ENCODE measurements around the gene ZDHHC22. TPM values are rescaled to one million over a fixed set of nuclear protein-coding genes. Genes with fewer than 3 reads are reported as not detected.

The ZDHHC22 gene, protein sequence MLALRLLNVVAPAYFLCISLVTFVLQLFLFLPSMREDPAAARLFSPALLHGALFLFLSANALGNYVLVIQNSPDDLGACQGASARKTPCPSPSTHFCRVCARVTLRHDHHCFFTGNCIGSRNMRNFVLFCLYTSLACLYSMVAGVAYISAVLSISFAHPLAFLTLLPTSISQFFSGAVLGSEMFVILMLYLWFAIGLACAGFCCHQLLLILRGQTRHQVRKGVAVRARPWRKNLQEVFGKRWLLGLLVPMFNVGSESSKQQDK
- polyA plus RNA-seq = not detected

DNA sequence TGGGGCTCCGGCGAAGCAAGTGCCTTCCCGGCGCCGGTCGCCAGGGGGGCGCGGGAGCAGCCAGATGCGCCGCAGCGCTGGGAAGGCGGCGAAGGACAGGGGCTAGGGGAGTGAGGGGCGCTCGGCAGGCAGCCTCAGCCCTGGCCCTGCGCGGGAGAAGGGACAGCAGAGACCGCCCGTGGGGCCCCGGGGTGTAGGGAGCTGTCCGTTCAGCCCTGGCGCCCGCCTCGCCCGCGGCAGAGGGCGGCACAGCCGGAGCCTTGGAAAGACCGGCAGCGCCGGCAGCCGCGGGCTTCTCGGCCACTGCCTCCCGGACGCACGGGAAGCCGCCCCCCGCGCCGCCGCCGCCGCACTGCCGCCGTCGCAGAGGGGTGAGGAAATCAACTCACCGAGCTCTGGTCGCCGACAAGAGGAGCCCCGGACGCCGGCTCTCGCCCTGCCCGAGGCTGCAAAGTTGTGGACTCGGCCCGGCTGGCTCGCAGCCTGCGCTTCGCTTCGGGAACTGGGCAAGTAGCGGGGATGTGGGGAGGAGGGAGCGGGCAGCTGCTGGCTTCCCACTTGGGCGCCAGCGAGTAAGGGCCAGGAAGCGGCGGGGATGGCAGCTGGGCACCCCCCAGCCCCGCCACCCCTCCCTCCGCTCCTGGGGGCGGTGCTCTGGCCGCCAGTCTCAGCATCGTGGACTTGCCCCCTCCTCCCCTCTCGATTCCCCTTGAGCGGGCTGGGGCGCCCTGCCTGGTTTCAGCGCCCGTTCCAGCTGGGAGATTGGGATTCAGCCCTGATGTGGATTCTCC lies at the start of gene ZDHHC22:
TSS of gene ZDHHC22 (minus strand) at position 578 of the 791 bp plus-strand sequence. CDS start 2,053 bp downstream, outside the sequence.
- Mint-ChIP-seq H3K27ac (no peak within 1 kb of the TSS), H3K9me3 (no peaks in the 10 kb centered on the region), H3K27me3 (ENCODE audit: low read depth in 3 of 3) (peaks cover 10 to 40% (median 13%) of the 10 kb centered on the region in 3 donors), H3K36me3 (no peaks in the 10 kb centered on the region), H3K4me1 (peaks cover 6 to 7% of the 10 kb centered on the region in 2 donors), H3K4me3 (peak within 1 kb of the TSS in 2 of 5 donors; percentile 35 to 53)
- no peak for DNase-seq

DNA sequence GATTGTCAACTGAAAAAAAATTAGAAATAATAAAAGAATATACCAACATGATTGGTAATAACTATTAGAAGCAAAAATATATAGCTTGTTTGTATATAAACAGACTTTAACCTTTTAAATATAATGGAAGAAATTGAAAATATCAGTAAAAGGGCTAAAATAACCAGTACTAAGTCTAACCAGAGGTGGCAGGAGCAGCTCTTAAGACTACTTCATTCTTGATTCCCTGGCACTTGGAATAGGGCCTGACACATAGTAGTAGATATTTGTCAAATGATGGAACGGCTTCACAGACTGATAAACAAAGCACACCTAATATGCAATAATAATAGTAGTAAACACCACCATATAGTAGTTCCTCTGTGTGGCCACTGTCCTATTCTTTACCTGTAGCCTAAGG lies 49.4 kb upstream of the ZDHHC22 start:
- Mint-ChIP-seq H3K27me3 (ENCODE audit: low read depth in 3 of 3) (peaks cover 0 to 16% (median 2%) of the 10 kb centered on the region in 3 donors), H3K9me3 (no peaks in the 10 kb centered on the region), H3K36me3 (no peaks in the 10 kb centered on the region), H3K4me3 (no peak overlapping the region), H3K27ac (no peak overlapping the region), H3K4me1 (no peaks in the 10 kb centered on the region)
- no peak for DNase-seq

DNA sequence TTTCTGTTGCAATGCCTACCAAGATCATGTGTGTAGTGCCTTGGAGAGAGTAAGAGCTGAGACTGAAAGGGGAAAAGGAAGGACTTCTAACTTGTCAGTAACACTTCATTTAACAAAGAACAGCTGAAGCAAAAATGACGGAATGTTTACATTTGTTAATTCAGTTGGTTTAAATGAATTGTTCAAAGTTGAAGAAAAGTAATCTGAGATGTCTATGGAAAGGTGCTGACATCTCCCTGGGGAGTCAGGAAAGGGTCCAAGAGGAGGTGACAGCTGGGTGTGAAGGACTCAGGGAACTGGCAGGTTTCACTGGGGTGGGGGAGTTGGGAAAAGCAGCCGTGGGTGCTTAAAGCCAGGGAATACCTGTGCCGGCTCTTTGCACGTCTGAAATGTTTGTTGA lies 47.9 kb upstream of the ZDHHC22 start:
- DNase-seq = no peak
- Mint-ChIP-seq H3K4me3 (no peak overlapping the region), H3K36me3 (no peaks in the 10 kb centered on the region), H3K9me3 (no peaks in the 10 kb centered on the region), H3K4me1 (peaks cover 5% of the 10 kb centered on the region in 2 donors), H3K27me3 (ENCODE audit: low read depth in 3 of 3) (peaks cover 0 to 20% (median 2%) of the 10 kb centered on the region in 3 donors), H3K27ac (no peak overlapping the region)

DNA sequence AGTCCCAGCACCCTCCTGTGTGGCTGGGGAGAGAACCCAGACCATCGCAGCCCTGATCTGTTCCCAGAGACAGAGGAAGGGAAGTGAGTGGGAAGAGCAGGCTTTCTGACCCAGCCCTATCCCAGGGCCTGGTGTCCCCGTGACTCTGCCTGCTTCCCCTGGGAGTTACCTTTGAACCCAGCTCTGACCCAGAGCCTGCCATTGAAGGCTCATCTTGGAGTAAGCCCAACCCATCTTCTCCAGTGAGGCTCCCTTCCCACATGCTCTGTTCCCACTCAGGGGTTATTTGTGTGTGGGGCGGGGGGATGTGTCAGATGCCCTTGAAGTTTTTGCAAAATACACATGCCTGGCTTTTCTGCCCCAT lies 46.0 kb upstream of the ZDHHC22 start:
- H3K27ac Mint-ChIP-seq = no peak overlapping the region
- H3K4me1 Mint-ChIP-seq = peaks cover 12% of the 10 kb centered on the region in 2 donors
- H3K9me3 Mint-ChIP-seq = no peaks in the 10 kb centered on the region
- no peak for DNase-seq
- no peaks in the 10 kb centered on the region for H3K36me3 Mint-ChIP-seq
- no peak overlapping the region for H3K4me3 Mint-ChIP-seq
- H3K27me3 Mint-ChIP-seq (ENCODE audit: low read depth in 3 of 3) = peaks cover 1 to 21% (median 2%) of the 10 kb centered on the region in 3 donors

DNA sequence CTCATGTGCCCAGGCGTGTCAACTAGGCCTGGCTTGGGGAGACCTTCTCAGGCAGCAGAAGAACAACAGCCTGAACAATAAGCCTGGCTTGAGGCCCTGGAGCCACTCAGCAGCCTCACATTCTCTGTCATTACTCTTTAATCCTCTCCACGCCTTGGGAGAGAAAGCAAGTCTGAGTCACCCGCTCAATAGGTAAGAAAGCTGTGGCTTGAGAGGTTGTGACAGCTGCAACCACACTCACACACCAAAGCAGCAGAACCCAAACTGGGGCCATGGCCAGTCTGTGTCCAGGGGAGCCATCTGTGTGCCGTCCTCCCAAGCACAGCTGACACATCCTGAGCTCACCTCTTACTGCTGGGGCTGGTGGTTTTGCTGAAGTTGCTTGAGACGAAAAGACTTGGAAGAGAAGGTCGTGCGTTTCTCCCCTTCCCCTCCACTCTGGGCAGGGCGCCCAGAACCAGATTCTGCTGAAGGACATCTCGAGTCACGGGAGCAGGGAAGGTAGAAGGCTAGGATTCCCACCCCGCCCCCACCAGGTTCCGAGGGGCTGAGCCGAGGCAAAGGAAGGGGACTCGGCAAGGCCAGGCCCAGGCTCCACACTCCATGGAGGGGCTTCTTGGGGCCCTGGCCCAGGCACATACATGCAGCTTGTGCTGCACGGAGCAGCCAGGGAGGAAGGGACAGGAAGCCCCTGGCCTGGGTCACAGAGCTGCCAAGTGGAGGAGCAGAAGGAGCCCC lies 45.5 kb upstream of the ZDHHC22 start:
- peaks cover 16% of the 10 kb centered on the region in 2 donors for H3K4me1 Mint-ChIP-seq
- H3K9me3 Mint-ChIP-seq = no peaks in the 10 kb centered on the region
- no peak overlapping the region for H3K27ac Mint-ChIP-seq
- no peak for DNase-seq
- no peak overlapping the region for H3K4me3 Mint-ChIP-seq
- H3K36me3 Mint-ChIP-seq = no peaks in the 10 kb centered on the region
- H3K27me3 Mint-ChIP-seq (ENCODE audit: low read depth in 3 of 3) = peaks cover 1 to 18% (median 2%) of the 10 kb centered on the region in 3 donors

DNA sequence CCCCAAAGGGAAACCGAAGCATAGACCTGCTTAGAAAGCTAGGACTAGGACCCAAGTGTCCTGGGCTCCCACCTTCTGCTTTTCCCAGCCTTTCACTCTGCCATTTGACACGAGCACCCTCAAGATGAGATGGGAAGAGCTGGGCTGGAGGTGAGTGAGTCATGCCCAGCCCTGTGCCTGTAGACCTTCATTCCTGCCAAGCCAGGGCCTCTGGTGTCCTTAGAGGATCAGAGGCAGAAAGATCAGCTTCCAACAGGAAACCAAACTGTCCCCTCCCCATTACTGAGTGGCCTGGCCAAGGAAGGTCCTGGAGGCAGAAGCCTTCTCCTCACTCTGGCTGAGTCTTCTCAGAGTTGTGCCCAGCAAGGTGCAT lies 43.5 kb upstream of the ZDHHC22 start:
- Mint-ChIP-seq H3K36me3 (no peaks in the 10 kb centered on the region), H3K9me3 (no peaks in the 10 kb centered on the region), H3K27me3 (ENCODE audit: low read depth in 3 of 3) (peaks cover 1 to 22% (median 2%) of the 10 kb centered on the region in 3 donors), H3K4me3 (no peak overlapping the region), H3K4me1 (peaks cover 22 to 23% of the 10 kb centered on the region in 2 donors), H3K27ac (no peak overlapping the region)
- DNase-seq = no peak

DNA sequence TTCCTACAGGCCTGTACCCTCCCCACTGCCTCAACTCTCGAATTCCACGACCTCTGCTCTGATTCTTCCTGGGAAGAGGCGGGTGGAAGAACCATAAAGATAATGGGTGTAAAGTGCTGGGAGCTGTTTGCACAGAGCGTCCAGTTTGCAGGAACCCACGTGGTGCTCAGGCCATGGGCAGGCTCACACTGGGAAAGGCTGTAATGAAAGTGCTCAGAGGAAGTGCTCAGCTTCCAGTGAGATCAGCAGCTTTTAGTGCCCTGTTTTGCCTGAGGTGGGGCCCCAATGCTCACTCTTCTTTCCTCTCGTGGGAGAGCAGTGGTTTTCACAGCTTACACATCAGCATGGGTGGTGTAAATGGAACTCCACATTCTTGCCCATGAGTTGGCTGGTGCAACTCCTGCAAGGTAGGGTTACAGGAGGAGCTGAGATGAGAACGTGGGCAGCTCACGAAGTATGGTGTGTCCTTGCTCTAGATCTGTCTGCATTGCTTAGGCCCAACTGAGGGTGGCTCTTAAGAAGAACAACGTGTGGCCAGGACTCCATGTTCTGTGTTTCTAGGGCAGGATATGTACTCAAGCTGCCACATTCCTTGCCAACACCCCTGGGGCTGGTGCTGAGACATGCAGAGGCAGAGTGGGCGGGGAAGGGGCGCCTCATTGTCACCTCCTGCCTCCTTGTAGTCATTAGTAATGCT lies 43.0 kb upstream of the ZDHHC22 start:
- no peak overlapping the region for H3K27ac Mint-ChIP-seq
- peaks cover 1 to 26% (median 2%) of the 10 kb centered on the region in 3 donors for H3K27me3 Mint-ChIP-seq (ENCODE audit: low read depth in 3 of 3)
- H3K36me3 Mint-ChIP-seq = no peaks in the 10 kb centered on the region
- H3K4me1 Mint-ChIP-seq = peaks cover 22 to 23% of the 10 kb centered on the region in 2 donors
- no peaks in the 10 kb centered on the region for H3K9me3 Mint-ChIP-seq
- DNase-seq = no peak
- peak overlapping the region in 1 of 5 donors; percentile 10 for H3K4me3 Mint-ChIP-seq

DNA sequence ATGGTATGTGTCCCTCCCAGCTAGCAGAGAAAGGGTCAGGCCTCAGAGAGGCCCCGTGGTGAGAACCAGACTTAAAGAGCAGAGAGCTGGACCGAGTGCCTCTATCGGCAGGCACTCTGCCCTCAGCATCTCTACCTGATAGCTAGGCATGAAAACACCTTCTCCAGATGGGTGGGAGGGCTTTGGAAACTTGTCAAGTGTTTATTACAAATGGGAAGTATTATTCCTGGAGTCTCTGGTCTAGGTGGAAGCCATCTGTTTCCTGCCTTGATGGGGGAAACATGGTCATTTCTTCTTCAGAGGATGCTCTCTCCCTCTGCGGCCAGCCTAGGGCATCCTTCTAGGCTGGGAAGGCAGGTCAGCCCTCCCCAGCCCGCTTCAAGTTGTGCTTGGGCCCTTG lies 42.3 kb upstream of the ZDHHC22 start:
- peaks cover 1 to 26% (median 2%) of the 10 kb centered on the region in 3 donors for H3K27me3 Mint-ChIP-seq (ENCODE audit: low read depth in 3 of 3)
- peaks cover 22 to 23% of the 10 kb centered on the region in 2 donors for H3K4me1 Mint-ChIP-seq
- no peak for DNase-seq
- H3K9me3 Mint-ChIP-seq = no peaks in the 10 kb centered on the region
- no peak overlapping the region for H3K27ac Mint-ChIP-seq
- no peaks in the 10 kb centered on the region for H3K36me3 Mint-ChIP-seq
- H3K4me3 Mint-ChIP-seq = no peak overlapping the region

DNA sequence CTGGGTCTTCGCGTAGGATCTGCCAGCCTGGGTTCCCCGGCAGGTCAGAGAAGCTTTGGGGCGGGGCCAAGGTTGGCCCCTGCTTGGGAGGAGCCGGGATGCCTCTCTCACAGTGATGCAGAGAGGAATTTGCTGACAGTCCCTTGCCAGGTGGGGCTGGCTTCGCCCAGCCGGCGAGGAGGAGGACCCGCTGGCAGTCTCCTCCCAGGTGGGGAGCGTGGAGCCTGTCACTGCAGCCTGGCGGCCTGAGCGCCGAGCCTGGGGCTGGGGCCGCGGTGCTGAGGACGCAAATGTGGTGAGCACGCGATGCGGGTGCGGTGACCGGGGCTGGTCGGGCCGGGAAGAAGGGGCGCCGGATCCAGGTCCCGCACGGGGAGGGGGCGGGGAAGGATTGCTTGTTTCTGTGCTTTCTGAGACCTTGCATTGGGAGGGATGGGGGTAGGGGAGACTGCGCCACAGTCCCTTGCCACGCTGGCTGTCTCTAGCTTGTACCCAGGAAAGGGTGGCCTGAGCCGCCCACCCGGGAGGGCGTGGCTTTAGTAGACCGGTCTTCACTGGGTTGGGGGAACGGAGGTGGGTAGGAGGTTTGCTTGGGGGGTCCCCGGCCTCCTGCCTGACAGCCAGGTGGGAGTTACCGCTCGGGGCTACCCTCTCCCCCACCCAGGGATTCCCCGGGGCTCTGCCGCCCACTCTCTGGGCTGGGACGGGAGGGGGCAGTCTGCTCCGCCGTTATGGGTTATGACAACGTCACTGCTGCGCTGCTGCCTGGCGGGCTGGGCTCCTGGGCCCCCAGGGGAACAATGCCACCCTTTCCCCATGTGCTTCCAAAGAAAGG lies 40.2 kb upstream of the ZDHHC22 start, which contains the start of gene TMEM63C:
TSS of gene TMEM63C (plus strand) at position 196 of the 835 bp plus-strand sequence. CDS start 37,016 bp downstream, outside the sequence.
- H3K27ac Mint-ChIP-seq = peak within 1 kb of the TSS in 2 of 6 donors; percentile 53 to 64
- DNase-seq = peak; percentile 20 to 34 (median 32)
- peaks cover 22 to 23% of the 10 kb centered on the region in 2 donors for H3K4me1 Mint-ChIP-seq
- peak within 1 kb of the TSS; percentile 74 to 84 (median 77) for H3K4me3 Mint-ChIP-seq
- no peaks in the 10 kb centered on the region for H3K36me3 Mint-ChIP-seq
- no peaks in the 10 kb centered on the region for H3K9me3 Mint-ChIP-seq
- H3K27me3 Mint-ChIP-seq (ENCODE audit: low read depth in 3 of 3) = peaks cover 1 to 20% (median 2%) of the 10 kb centered on the region in 3 donors

DNA sequence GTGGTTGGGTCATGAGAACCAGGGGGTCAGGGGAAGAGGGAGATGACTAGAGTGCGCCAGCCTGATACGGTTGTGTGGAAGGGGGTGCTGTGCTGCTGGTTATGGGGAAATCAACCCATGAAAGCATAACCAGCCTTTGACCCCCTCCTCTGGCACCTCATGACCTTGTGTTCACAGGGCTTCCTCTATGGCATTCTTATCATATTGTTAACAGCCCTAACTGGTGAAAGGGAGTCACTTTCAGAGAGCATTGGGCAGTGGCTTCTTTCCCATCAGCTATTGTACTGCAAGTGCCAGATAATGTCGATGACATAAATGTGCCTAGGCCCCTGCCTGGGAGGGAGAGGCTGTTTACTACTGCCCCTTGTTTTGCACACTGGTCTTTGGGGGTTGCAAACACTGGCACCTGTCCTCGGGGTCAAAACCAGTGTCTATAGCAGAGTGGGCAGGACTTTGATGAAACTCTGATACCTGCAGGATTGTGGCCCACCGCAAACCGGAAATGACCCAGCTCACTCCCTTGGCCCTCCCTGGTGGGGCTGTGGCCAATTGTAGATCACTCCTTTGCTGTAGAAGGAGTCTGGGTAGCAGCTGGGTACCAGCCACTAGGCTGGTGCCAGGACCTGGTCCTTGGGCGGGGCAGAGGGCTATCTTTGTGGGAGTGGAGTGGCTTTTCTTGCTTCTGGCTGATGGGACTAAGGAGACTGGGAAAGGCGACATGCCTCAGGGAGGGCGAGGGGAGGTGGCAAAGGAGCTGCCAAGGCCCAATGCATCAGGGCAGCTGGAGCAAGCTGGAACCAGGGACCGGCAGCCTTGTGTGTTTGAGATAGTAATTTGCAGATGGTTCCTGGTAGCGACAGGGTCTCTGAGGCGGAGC lies 39.4 kb upstream of the ZDHHC22 start:
- peaks cover 22 to 23% of the 10 kb centered on the region in 2 donors for H3K4me1 Mint-ChIP-seq
- H3K27ac Mint-ChIP-seq = peak overlapping the region in 2 of 6 donors; percentile 53 to 64
- DNase-seq = peak in 1 of 3 donors; percentile 9
- peak overlapping the region; percentile 73 to 84 (median 77) for H3K4me3 Mint-ChIP-seq
- no peaks in the 10 kb centered on the region for H3K9me3 Mint-ChIP-seq
- H3K36me3 Mint-ChIP-seq = no peaks in the 10 kb centered on the region
- H3K27me3 Mint-ChIP-seq (ENCODE audit: low read depth in 3 of 3) = peaks cover 1 to 21% (median 2%) of the 10 kb centered on the region in 3 donors

DNA sequence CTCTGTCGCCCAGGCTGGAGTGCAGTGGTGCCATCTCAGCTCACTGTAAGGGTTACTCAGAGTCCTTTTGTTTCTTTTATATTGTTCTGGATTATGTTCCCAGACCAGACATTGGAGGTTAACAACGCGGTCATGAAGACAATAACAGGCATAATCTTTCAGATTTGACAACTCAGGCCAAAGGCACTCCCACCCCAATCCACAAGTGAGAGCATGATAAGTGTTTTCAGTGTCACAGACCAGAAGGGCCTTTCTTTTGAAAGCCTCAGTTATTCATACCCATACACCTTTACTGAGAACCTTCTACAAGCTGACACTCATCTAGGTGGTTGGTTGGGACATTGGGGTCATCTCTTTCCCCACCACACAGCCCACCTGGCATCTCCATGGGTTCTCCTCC lies 37.1 kb upstream of the ZDHHC22 start:
- Mint-ChIP-seq H3K4me1 (peaks cover 14 to 15% of the 10 kb centered on the region in 2 donors), H3K9me3 (no peaks in the 10 kb centered on the region), H3K4me3 (no peak overlapping the region), H3K36me3 (no peaks in the 10 kb centered on the region), H3K27ac (no peak overlapping the region), H3K27me3 (ENCODE audit: low read depth in 3 of 3) (peaks cover 1 to 16% (median 8%) of the 10 kb centered on the region in 3 donors)
- no peak for DNase-seq

DNA sequence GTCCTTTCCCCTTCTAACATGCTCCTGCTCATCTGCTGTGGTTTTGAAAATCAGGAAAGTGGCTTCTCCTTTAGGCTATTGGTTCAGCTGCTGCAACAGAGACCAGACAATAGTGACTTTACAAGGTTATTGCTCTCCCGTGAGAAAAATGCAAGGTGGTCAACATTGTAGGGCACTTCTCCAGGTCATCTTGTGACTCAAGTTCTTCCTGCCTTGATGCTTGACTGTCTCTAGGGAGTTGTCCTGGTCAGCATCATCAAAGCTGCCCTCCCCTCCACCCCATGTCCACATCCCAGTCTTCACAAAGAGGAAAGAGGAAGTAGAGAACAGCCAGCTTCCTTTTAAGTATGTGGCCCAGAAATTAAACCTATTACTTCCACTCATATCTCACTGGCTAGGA lies 36.1 kb upstream of the ZDHHC22 start:
- Mint-ChIP-seq H3K27me3 (ENCODE audit: low read depth in 3 of 3) (peaks cover 1 to 21% (median 10%) of the 10 kb centered on the region in 3 donors), H3K9me3 (no peaks in the 10 kb centered on the region), H3K4me1 (peaks cover 11 to 12% of the 10 kb centered on the region in 2 donors), H3K4me3 (no peak overlapping the region), H3K27ac (no peak overlapping the region), H3K36me3 (no peaks in the 10 kb centered on the region)
- no peak for DNase-seq

All from immature natural killer cell (primary cell).